Measurements from ENCODE around the gene HM13.

Gene HM13

GRCh38 chr20:31545621-31546040 is 31.4 kb downstream of the HM13 start:
- TF ChIP-seq, protein P1, sequence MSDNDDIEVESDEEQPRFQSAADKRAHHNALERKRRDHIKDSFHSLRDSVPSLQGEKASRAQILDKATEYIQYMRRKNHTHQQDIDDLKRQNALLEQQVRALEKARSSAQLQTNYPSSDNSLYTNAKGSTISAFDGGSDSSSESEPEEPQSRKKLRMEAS (IDR thresholded peaks at IDR 0.05): peak; percentile 55; the same call in 1 of the 2 replicates
- TF ChIP-seq TEAD4 (IDR thresholded peaks at IDR 0.05): peak; percentile 86
- TF ChIP-seq RAD21 (IDR thresholded peaks at IDR 0.05; ENCODE audit: low read depth): 0 out of 2 replicates have a peak, but pooled peaks have one; percentile 10
- TF ChIP-seq NFIC (IDR thresholded peaks at IDR 0.05): peak; percentile 75
- TF ChIP-seq, protein P2, sequence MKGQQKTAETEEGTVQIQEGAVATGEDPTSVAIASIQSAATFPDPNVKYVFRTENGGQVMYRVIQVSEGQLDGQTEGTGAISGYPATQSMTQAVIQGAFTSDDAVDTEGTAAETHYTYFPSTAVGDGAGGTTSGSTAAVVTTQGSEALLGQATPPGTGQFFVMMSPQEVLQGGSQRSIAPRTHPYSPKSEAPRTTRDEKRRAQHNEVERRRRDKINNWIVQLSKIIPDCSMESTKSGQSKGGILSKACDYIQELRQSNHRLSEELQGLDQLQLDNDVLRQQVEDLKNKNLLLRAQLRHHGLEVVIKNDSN (IDR thresholded peaks at IDR 0.05): peak; percentile 18; the same call in 1 of the 2 replicates
- peak; percentile 83 for TF ChIP-seq TCF12 (IDR thresholded peaks at IDR 0.05; ENCODE audit: low read depth)
- peak; percentile 78 for TF ChIP-seq FOXM1 (IDR thresholded peaks at IDR 0.05; ENCODE audit: borderline replicate concordance, low read depth)
- peak; percentile 84 for TF ChIP-seq EP300 (IDR thresholded peaks at IDR 0.05; ENCODE audit: borderline replicate concordance)
- TF ChIP-seq YY1 (IDR thresholded peaks at IDR 0.05; ENCODE audit: low read depth): 0 out of 2 replicates have a peak, but pooled peaks have one; percentile 22

DNA sequence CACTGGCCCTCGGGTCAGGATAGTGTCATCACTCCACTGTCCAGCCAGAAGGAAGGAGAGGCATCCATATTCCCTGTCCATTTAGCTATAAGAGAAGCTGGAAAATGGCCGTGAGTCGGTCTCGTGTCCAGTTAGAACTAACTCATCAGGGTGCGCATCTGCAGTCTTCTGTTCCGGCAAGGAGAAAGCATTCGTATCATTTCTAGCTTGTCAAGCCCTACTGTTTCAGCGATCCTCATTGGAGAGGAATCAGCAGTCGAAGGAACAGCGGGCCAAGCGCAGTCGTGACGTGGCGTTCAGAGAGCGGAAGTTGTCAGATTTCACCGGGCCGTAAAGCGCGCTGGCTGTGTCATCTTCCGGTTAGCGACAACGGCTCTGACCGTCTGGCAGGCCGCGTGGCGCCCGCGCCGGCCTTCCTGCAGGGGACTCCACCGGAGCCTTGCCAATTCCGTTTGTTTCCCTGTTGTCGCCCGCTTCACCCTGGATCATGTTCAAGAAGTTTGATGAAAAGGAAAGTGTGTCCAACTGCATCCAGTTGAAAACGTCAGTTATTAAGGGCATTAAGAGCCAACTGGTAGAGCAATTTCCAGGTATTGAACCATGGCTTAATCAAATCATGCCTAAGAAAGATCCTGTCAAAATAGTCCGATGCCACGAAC is 32.9 kb downstream of the HM13 start:
- TF ChIP-seq NFIC (IDR thresholded peaks at IDR 0.05) (no peak), TAF1 (IDR thresholded peaks at IDR 0.05; ENCODE audit: low read depth) (peak; percentile 80), EGR1 (IDR thresholded peaks at IDR 0.05) (no peak), RAD21 (IDR thresholded peaks at IDR 0.05; ENCODE audit: low read depth) (no peak), YY1 (IDR thresholded peaks at IDR 0.05; ENCODE audit: low read depth) (peak; percentile 66), TEAD4 (IDR thresholded peaks at IDR 0.05) (no peak), CEBPB (IDR thresholded peaks at IDR 0.05) (no peak), CREB1 (IDR thresholded peaks at IDR 0.05; ENCODE audit: low read depth) (peak; percentile 87)
- TF ChIP-seq, protein P3, sequence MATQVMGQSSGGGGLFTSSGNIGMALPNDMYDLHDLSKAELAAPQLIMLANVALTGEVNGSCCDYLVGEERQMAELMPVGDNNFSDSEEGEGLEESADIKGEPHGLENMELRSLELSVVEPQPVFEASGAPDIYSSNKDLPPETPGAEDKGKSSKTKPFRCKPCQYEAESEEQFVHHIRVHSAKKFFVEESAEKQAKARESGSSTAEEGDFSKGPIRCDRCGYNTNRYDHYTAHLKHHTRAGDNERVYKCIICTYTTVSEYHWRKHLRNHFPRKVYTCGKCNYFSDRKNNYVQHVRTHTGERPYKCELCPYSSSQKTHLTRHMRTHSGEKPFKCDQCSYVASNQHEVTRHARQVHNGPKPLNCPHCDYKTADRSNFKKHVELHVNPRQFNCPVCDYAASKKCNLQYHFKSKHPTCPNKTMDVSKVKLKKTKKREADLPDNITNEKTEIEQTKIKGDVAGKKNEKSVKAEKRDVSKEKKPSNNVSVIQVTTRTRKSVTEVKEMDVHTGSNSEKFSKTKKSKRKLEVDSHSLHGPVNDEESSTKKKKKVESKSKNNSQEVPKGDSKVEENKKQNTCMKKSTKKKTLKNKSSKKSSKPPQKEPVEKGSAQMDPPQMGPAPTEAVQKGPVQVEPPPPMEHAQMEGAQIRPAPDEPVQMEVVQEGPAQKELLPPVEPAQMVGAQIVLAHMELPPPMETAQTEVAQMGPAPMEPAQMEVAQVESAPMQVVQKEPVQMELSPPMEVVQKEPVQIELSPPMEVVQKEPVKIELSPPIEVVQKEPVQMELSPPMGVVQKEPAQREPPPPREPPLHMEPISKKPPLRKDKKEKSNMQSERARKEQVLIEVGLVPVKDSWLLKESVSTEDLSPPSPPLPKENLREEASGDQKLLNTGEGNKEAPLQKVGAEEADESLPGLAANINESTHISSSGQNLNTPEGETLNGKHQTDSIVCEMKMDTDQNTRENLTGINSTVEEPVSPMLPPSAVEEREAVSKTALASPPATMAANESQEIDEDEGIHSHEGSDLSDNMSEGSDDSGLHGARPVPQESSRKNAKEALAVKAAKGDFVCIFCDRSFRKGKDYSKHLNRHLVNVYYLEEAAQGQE (IDR thresholded peaks at IDR 0.05; ENCODE audit: low read depth): no peak
- TF ChIP-seq, protein P1 (IDR thresholded peaks at IDR 0.05): peak; percentile 93

GRCh38 chr20:31547720-31548298 is 33.6 kb downstream of the HM13 start:
- TF ChIP-seq TCF12 (IDR thresholded peaks at IDR 0.05; ENCODE audit: low read depth): no peak
- TF ChIP-seq, protein P3 (IDR thresholded peaks at IDR 0.05; ENCODE audit: low read depth): no peak
- TF ChIP-seq FOXM1 (IDR thresholded peaks at IDR 0.05; ENCODE audit: borderline replicate concordance, low read depth): no peak
- no peak for TF ChIP-seq CEBPB (IDR thresholded peaks at IDR 0.05)
- no peak for TF ChIP-seq TAF1 (IDR thresholded peaks at IDR 0.05; ENCODE audit: low read depth)
- TF ChIP-seq, protein P1 (IDR thresholded peaks at IDR 0.05): no peak
- no peak for TF ChIP-seq ZBTB7A (IDR thresholded peaks at IDR 0.05; ENCODE audit: low read depth)
- TF ChIP-seq TEAD4 (IDR thresholded peaks at IDR 0.05): no peak
- TF ChIP-seq EP300 (IDR thresholded peaks at IDR 0.05; ENCODE audit: borderline replicate concordance): no peak
- TF ChIP-seq, protein P2 (IDR thresholded peaks at IDR 0.05): no peak
- TF ChIP-seq YY1 (IDR thresholded peaks at IDR 0.05; ENCODE audit: low read depth): no peak
- TF ChIP-seq CREB1 (IDR thresholded peaks at IDR 0.05; ENCODE audit: low read depth): no peak
- no peak for TF ChIP-seq EGR1 (IDR thresholded peaks at IDR 0.05)
- no peak for TF ChIP-seq NFIC (IDR thresholded peaks at IDR 0.05)
- no peak for TF ChIP-seq RAD21 (IDR thresholded peaks at IDR 0.05; ENCODE audit: low read depth)

- TF ChIP-seq ZBTB7A (IDR thresholded peaks at IDR 0.05; ENCODE audit: low read depth): no peak
- TF ChIP-seq TCF12 (IDR thresholded peaks at IDR 0.05; ENCODE audit: low read depth): no peak
- no peak for TF ChIP-seq EP300 (IDR thresholded peaks at IDR 0.05; ENCODE audit: borderline replicate concordance)
- TF ChIP-seq YY1 (IDR thresholded peaks at IDR 0.05; ENCODE audit: low read depth): no peak
- TF ChIP-seq TAF1 (IDR thresholded peaks at IDR 0.05; ENCODE audit: low read depth): no peak
- no peak for TF ChIP-seq FOXM1 (IDR thresholded peaks at IDR 0.05; ENCODE audit: borderline replicate concordance, low read depth)
- TF ChIP-seq, protein P3 (IDR thresholded peaks at IDR 0.05; ENCODE audit: low read depth): no peak
- TF ChIP-seq NFIC (IDR thresholded peaks at IDR 0.05): no peak
- no peak for TF ChIP-seq CEBPB (IDR thresholded peaks at IDR 0.05)
- TF ChIP-seq, protein P2 (IDR thresholded peaks at IDR 0.05): no peak
- TF ChIP-seq RAD21 (IDR thresholded peaks at IDR 0.05; ENCODE audit: low read depth): no peak
Observed at GRCh38 chr20:31548820-31549512, 34.7 kb downstream of the HM13 start.

Measured in Ishikawa (cell line).